ENCODE results near the gene PIK3CB.

PIK3CB gene

DNA sequence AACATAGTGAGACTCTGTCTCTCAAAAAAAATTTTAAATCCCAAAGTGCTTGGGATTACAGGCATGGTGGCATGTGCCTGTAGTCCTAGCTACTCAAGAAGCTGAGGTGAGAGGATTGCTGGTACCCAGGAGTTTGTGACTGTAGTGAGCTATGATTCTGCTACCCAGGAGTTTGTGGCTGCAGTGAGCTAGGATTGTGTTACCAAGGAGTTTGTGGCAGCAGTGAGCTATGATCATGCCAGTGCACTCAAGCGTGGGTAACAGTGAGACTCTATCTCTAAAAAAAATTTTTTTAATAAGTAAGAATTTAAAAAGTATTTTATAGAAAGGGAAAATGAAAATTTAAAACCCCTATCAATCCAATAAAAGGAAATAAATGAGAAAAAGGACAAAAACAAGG lies 156.6 kb downstream of the PIK3CB start:
- TF ChIP-seq NFIC (IDR thresholded peaks at IDR 0.05) (no peak), FOXM1 (IDR thresholded peaks at IDR 0.05; ENCODE audit: borderline replicate concordance, low read depth) (no peak), ZBTB7A (IDR thresholded peaks at IDR 0.05; ENCODE audit: low read depth) (no peak), RAD21 (IDR thresholded peaks at IDR 0.05; ENCODE audit: low read depth) (no peak), YY1 (IDR thresholded peaks at IDR 0.05; ENCODE audit: low read depth) (no peak), TCF12 (IDR thresholded peaks at IDR 0.05; ENCODE audit: low read depth) (no peak)

DNA sequence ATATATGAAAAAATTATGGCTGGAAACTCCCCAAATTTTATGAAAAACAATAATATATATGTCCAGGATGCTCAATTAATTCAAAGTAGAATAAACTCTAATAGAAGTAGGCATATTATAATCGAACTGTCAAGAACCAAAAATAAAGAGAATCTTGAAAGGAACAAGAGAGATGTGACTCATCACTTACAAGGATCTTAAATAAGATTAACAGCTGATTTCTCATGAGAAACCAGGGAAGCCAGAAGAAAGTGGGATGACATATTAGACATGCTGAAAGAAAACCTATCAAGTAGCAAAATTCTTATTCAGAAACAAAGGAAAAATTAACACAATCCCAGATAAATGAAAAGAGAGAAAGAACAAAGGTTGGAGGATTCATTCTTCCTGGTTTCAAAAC lies 159.3 kb downstream of the PIK3CB start:
- no peak for TF ChIP-seq EP300 (IDR thresholded peaks at IDR 0.05; ENCODE audit: borderline replicate concordance)
- TF ChIP-seq CEBPB (IDR thresholded peaks at IDR 0.05), result no peak
- no peak for TF ChIP-seq EGR1 (IDR thresholded peaks at IDR 0.05)
- TF ChIP-seq YY1 (IDR thresholded peaks at IDR 0.05; ENCODE audit: low read depth), result no peak
- TF ChIP-seq, protein P1, sequence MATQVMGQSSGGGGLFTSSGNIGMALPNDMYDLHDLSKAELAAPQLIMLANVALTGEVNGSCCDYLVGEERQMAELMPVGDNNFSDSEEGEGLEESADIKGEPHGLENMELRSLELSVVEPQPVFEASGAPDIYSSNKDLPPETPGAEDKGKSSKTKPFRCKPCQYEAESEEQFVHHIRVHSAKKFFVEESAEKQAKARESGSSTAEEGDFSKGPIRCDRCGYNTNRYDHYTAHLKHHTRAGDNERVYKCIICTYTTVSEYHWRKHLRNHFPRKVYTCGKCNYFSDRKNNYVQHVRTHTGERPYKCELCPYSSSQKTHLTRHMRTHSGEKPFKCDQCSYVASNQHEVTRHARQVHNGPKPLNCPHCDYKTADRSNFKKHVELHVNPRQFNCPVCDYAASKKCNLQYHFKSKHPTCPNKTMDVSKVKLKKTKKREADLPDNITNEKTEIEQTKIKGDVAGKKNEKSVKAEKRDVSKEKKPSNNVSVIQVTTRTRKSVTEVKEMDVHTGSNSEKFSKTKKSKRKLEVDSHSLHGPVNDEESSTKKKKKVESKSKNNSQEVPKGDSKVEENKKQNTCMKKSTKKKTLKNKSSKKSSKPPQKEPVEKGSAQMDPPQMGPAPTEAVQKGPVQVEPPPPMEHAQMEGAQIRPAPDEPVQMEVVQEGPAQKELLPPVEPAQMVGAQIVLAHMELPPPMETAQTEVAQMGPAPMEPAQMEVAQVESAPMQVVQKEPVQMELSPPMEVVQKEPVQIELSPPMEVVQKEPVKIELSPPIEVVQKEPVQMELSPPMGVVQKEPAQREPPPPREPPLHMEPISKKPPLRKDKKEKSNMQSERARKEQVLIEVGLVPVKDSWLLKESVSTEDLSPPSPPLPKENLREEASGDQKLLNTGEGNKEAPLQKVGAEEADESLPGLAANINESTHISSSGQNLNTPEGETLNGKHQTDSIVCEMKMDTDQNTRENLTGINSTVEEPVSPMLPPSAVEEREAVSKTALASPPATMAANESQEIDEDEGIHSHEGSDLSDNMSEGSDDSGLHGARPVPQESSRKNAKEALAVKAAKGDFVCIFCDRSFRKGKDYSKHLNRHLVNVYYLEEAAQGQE (IDR thresholded peaks at IDR 0.05; ENCODE audit: low read depth), result no peak
- no peak for TF ChIP-seq FOXM1 (IDR thresholded peaks at IDR 0.05; ENCODE audit: borderline replicate concordance, low read depth)
- TF ChIP-seq, protein P2, sequence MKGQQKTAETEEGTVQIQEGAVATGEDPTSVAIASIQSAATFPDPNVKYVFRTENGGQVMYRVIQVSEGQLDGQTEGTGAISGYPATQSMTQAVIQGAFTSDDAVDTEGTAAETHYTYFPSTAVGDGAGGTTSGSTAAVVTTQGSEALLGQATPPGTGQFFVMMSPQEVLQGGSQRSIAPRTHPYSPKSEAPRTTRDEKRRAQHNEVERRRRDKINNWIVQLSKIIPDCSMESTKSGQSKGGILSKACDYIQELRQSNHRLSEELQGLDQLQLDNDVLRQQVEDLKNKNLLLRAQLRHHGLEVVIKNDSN (IDR thresholded peaks at IDR 0.05), result no peak
- TF ChIP-seq, protein P3, sequence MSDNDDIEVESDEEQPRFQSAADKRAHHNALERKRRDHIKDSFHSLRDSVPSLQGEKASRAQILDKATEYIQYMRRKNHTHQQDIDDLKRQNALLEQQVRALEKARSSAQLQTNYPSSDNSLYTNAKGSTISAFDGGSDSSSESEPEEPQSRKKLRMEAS (IDR thresholded peaks at IDR 0.05), result no peak
- TF ChIP-seq TAF1 (IDR thresholded peaks at IDR 0.05; ENCODE audit: low read depth), result no peak
- TF ChIP-seq TEAD4 (IDR thresholded peaks at IDR 0.05), result no peak
- no peak for TF ChIP-seq TCF12 (IDR thresholded peaks at IDR 0.05; ENCODE audit: low read depth)
- no peak for TF ChIP-seq ZBTB7A (IDR thresholded peaks at IDR 0.05; ENCODE audit: low read depth)
- no peak for TF ChIP-seq NFIC (IDR thresholded peaks at IDR 0.05)
- TF ChIP-seq CREB1 (IDR thresholded peaks at IDR 0.05; ENCODE audit: low read depth), result no peak
- no peak for TF ChIP-seq RAD21 (IDR thresholded peaks at IDR 0.05; ENCODE audit: low read depth)

DNA sequence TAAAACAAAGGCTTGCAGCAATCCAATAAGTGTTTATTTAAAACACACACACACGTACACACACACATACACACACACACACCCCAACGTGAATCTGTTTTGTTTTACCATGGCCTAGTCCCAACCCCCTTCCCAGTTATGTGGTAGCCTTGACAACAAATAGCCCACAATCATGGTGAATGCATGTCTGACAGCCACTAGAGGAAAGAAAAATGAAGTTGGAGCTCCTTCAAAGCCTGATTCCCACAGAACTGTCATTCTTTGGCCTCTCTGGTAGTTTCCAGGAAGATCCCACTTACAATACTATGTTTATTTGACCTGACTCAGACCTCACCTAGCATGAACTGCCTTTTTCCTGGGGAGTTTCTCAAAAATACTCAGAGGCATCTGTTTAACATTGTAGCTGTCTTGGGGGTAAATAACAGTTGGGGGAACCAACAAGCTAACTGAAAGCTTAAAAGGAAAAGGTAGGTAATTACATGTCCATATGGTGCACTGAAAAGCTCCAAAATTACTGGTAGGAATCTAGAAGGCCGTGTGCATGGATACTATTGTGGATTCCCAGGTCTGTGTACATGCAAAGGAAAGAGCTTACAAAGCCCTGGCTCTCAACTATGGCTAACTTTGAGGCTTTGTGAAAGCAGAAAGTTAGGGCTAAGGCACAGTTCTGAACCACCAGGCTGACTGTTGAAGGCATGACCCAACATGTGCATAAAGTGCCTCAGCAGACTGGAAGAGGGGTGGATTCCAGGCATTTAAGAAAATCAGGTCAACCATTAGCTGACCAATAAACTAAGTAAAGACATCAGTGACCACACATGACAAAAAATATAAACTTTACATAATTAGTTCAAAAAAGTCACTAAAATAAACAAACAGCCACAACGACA lies 160.8 kb downstream of the PIK3CB start:
- TF ChIP-seq TEAD4 (IDR thresholded peaks at IDR 0.05) (no peak), EGR1 (IDR thresholded peaks at IDR 0.05) (no peak), RAD21 (IDR thresholded peaks at IDR 0.05; ENCODE audit: low read depth) (no peak), EP300 (IDR thresholded peaks at IDR 0.05; ENCODE audit: borderline replicate concordance) (no peak), YY1 (IDR thresholded peaks at IDR 0.05; ENCODE audit: low read depth) (no peak), CREB1 (IDR thresholded peaks at IDR 0.05; ENCODE audit: low read depth) (no peak), CEBPB (IDR thresholded peaks at IDR 0.05) (no peak), TAF1 (IDR thresholded peaks at IDR 0.05; ENCODE audit: low read depth) (no peak), ZBTB7A (IDR thresholded peaks at IDR 0.05; ENCODE audit: low read depth) (no peak), TCF12 (IDR thresholded peaks at IDR 0.05; ENCODE audit: low read depth) (no peak), FOXM1 (IDR thresholded peaks at IDR 0.05; ENCODE audit: borderline replicate concordance, low read depth) (no peak), NFIC (IDR thresholded peaks at IDR 0.05) (no peak)
- TF ChIP-seq, protein P1 (IDR thresholded peaks at IDR 0.05; ENCODE audit: low read depth), result no peak
- TF ChIP-seq, protein P3 (IDR thresholded peaks at IDR 0.05), result no peak
- TF ChIP-seq, protein P2 (IDR thresholded peaks at IDR 0.05), result no peak

DNA sequence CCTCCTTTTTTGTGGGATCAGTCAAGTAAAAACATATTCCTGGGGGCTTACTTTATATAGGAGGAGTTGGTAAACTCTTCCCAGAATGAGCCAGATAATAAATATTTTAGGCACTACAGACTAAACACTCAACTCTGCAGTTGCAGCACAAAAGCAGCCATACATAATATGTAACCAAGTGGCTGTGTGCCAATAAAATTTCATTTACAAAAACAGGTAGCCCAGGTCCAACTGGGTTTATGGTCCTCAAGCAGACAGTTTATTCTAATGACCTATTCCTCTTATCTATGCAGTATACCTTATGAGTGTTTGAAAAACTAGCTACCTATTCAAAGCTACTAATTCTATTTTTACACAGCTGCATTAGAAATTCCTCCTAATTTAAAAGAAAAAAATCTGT lies 164.3 kb downstream of the PIK3CB start:
- TF ChIP-seq, protein P1 (IDR thresholded peaks at IDR 0.05; ENCODE audit: low read depth), result no peak
- TF ChIP-seq NFIC (IDR thresholded peaks at IDR 0.05) (no peak), FOXM1 (IDR thresholded peaks at IDR 0.05; ENCODE audit: borderline replicate concordance, low read depth) (no peak), CREB1 (IDR thresholded peaks at IDR 0.05; ENCODE audit: low read depth) (no peak), TCF12 (IDR thresholded peaks at IDR 0.05; ENCODE audit: low read depth) (no peak), TEAD4 (IDR thresholded peaks at IDR 0.05) (no peak), ZBTB7A (IDR thresholded peaks at IDR 0.05; ENCODE audit: low read depth) (no peak), EGR1 (IDR thresholded peaks at IDR 0.05) (no peak), RAD21 (IDR thresholded peaks at IDR 0.05; ENCODE audit: low read depth) (no peak), CEBPB (IDR thresholded peaks at IDR 0.05) (no peak), TAF1 (IDR thresholded peaks at IDR 0.05; ENCODE audit: low read depth) (no peak), YY1 (IDR thresholded peaks at IDR 0.05; ENCODE audit: low read depth) (no peak), EP300 (IDR thresholded peaks at IDR 0.05; ENCODE audit: borderline replicate concordance) (no peak)
- TF ChIP-seq, protein P3 (IDR thresholded peaks at IDR 0.05), result no peak
- TF ChIP-seq, protein P2 (IDR thresholded peaks at IDR 0.05), result no peak

All from Ishikawa (cell line).